ENCODE measurements around the gene SPACA4.

SPACA4 gene

DNA sequence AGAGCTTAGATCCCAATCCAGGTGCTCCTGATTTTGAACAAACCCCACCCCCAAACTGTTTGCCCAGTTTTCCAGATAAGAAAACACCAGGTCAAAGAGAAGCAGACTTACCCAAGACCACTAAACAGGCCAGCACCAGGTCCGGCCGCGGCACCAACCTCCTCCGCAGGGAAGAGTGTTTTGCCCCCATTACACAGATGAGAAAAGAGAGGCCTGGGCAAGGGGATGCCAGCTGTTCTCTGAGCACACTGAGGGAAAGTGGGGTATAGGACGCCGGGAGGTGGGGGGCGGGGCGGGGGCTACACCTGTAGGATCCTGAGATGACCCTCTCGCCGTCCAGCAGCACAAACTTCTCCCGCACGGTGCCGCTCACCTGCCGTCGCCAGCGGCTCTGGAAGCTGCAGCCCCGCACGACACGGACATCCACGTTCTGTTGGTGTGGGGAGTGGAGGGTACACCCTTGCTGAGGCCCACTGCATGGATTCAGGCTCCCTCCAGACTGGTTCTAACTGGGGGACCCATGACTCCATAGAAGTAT lies 3.1 kb downstream of the SPACA4 start:
- Histone ChIP-seq H3K9ac (ENCODE audit: low read depth, low read length, poor library complexity, severe bottlenecking) (no peak overlapping the region), H2AFZ (ENCODE audit: low read length) (no peak overlapping the region), H3K4me2 (ENCODE audit: low read depth, low read length, poor library complexity, severe bottlenecking) (no peak overlapping the region), H3K79me2 (ENCODE audit: insufficient read depth, low read length) (no peaks in the 10 kb centered on the region), H3K36me3 (ENCODE audit: insufficient read depth, low read length) (peaks cover 2% of the 10 kb centered on the region; the same call in 1 of the 2 replicates), H3F3A (ENCODE audit: low read depth) (no peaks in the 10 kb centered on the region), H3K9me2 (replicated peaks; ENCODE audit: low read depth, low read length) (no peaks in the 10 kb centered on the region), H3K9me3 (ENCODE audit: insufficient read depth, low read depth, low read length) (no peaks in the 10 kb centered on the region), H3K27me3 (ENCODE audit: insufficient read depth, low read length, poor library complexity, severe bottlenecking) (no peaks in the 10 kb centered on the region), H3K4me1 (ENCODE audit: insufficient read depth, low read length, poor library complexity, severe bottlenecking) (no peaks in the 10 kb centered on the region), H3K4me3 (ENCODE audit: low read length, poor library complexity, severe bottlenecking) (no peak overlapping the region), H4K20me1 (ENCODE audit: insufficient read depth, low read length, poor library complexity, severe bottlenecking) (peaks cover 3% of the 10 kb centered on the region)
- TF ChIP-seq EZH2phosphoT487 (IDR thresholded peaks at IDR 0.05; ENCODE audit: borderline replicate concordance) = no peak
- TF ChIP-seq, protein P1, sequence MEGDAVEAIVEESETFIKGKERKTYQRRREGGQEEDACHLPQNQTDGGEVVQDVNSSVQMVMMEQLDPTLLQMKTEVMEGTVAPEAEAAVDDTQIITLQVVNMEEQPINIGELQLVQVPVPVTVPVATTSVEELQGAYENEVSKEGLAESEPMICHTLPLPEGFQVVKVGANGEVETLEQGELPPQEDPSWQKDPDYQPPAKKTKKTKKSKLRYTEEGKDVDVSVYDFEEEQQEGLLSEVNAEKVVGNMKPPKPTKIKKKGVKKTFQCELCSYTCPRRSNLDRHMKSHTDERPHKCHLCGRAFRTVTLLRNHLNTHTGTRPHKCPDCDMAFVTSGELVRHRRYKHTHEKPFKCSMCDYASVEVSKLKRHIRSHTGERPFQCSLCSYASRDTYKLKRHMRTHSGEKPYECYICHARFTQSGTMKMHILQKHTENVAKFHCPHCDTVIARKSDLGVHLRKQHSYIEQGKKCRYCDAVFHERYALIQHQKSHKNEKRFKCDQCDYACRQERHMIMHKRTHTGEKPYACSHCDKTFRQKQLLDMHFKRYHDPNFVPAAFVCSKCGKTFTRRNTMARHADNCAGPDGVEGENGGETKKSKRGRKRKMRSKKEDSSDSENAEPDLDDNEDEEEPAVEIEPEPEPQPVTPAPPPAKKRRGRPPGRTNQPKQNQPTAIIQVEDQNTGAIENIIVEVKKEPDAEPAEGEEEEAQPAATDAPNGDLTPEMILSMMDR (conservative IDR thresholded peaks at IDR 0.05; ENCODE audit: low read length) = no peak

DNA sequence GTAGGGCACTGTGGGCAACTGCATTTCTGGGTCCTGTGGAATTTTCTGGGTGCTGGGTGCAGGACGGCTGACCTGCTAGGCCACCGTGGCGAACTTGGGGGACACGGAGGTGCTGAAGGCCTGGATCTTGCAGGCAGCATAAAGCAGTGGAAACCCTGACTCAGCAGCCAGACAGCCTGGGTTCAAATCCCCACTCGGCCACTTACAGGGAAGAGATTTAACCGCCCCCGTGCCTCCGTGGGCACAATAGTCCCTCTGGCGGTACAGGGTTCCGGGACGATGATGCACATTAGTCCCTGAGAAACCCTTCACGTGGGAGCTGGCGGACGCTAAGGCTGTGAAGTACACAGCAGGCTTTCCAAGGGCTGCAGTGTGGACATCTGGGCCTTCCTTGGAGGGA lies 5.3 kb downstream of the SPACA4 start:
- H3K36me3 ChIP-seq (ENCODE audit: insufficient read depth, low read length) = peaks cover 24% of the 10 kb centered on the region; the same call in 1 of the 2 replicates
- no peaks in the 10 kb centered on the region for H3K9me3 ChIP-seq (ENCODE audit: insufficient read depth, low read depth, low read length)
- H4K20me1 ChIP-seq (ENCODE audit: insufficient read depth, low read length, poor library complexity, severe bottlenecking) = peaks cover 25% of the 10 kb centered on the region
- H3K4me1 ChIP-seq (ENCODE audit: insufficient read depth, low read length, poor library complexity, severe bottlenecking) = peaks cover 5% of the 10 kb centered on the region
- H3F3A ChIP-seq (ENCODE audit: low read depth) = no peaks in the 10 kb centered on the region
- no peak overlapping the region for H3K4me3 ChIP-seq (ENCODE audit: low read length, poor library complexity, severe bottlenecking)
- H3K79me2 ChIP-seq (ENCODE audit: insufficient read depth, low read length) = peaks cover 21% of the 10 kb centered on the region
- H3K4me2 ChIP-seq (ENCODE audit: low read depth, low read length, poor library complexity, severe bottlenecking) = no peak overlapping the region
- H3K27me3 ChIP-seq (ENCODE audit: insufficient read depth, low read length, poor library complexity, severe bottlenecking) = no peaks in the 10 kb centered on the region
- no peak overlapping the region for H2AFZ ChIP-seq (ENCODE audit: low read length)
- H3K9me2 ChIP-seq (replicated peaks; ENCODE audit: low read depth, low read length) = no peaks in the 10 kb centered on the region
- TF ChIP-seq, protein P1 (conservative IDR thresholded peaks at IDR 0.05; ENCODE audit: low read length) = no peak
- no peak for TF ChIP-seq EZH2phosphoT487 (IDR thresholded peaks at IDR 0.05; ENCODE audit: borderline replicate concordance)
- no peak overlapping the region for H3K9ac ChIP-seq (ENCODE audit: low read depth, low read length, poor library complexity, severe bottlenecking)

DNA sequence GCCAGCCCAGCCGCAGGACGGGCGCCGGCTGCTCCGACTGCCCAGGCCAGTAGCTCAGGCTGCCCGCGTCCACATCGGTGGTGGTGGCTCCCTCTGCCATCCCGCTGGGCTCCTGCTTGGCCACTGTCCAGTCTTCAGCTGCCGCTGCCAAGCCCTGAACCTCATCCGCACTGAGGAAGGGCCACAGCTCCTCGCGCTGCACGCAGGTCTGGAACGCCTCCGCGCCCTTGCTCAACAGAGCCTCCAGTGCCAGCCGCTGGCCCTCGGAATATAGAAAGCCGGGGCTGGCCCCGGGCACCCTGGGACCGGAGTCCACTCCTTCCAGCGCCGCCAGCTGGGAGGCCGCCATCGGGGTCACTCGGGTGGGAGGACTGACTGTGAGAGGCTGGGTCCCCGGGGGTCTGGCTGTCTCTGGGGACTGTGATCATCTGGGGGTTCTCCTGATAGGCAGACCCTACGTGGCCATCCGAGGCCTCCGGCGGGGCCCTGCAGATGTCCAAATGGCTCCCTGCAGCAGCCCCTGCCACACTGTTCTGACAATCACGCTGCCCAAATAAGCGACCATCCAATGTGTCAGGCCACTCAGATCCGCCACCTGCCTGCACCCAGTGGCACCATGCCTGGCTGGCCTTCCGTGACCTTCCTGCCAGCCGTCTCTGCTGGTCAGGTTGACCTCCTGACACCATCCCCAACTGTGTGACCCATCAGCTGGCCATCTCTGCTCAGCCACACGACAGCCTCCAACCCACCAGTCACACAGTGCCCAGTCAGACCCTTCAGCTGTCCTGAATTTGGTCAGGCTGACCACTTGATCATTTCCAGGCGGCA lies 6.7 kb downstream of the SPACA4 start:
- no peak overlapping the region for H3K4me2 ChIP-seq (ENCODE audit: low read depth, low read length, poor library complexity, severe bottlenecking)
- H3K4me3 ChIP-seq (ENCODE audit: low read length, poor library complexity, severe bottlenecking) = no peak overlapping the region
- H4K20me1 ChIP-seq (ENCODE audit: insufficient read depth, low read length, poor library complexity, severe bottlenecking) = peaks cover 39% of the 10 kb centered on the region
- no peaks in the 10 kb centered on the region for H3K9me3 ChIP-seq (ENCODE audit: insufficient read depth, low read depth, low read length)
- H3K27me3 ChIP-seq (ENCODE audit: insufficient read depth, low read length, poor library complexity, severe bottlenecking) = peaks cover under 1% of the 10 kb centered on the region
- no peaks in the 10 kb centered on the region for H3F3A ChIP-seq (ENCODE audit: low read depth)
- H3K36me3 ChIP-seq (ENCODE audit: insufficient read depth, low read length) = peaks cover 33% of the 10 kb centered on the region; the same call in 1 of the 2 replicates
- H2AFZ ChIP-seq (ENCODE audit: low read length) = no peak overlapping the region
- H3K9me2 ChIP-seq (replicated peaks; ENCODE audit: low read depth, low read length) = no peaks in the 10 kb centered on the region
- H3K9ac ChIP-seq (ENCODE audit: low read depth, low read length, poor library complexity, severe bottlenecking) = no peak overlapping the region
- TF ChIP-seq EZH2phosphoT487 (IDR thresholded peaks at IDR 0.05; ENCODE audit: borderline replicate concordance) = no peak
- TF ChIP-seq, protein P1 (conservative IDR thresholded peaks at IDR 0.05; ENCODE audit: low read length) = no peak
- peaks cover 18% of the 10 kb centered on the region for H3K4me1 ChIP-seq (ENCODE audit: insufficient read depth, low read length, poor library complexity, severe bottlenecking)
- peaks cover 35% of the 10 kb centered on the region for H3K79me2 ChIP-seq (ENCODE audit: insufficient read depth, low read length)
